Naive thymus-derived CD4-positive, alpha-beta T cell (primary cell): ENCODE measurements around the gene C10orf90. TPM values are rescaled to one million over a fixed set of nuclear protein-coding genes. Genes with fewer than 3 reads are reported as not detected.

ENCODE experiments used
- ATAC-seq: fragments of 150-1000 bp; cut with Tn5 transposase; 2 replicates; pipeline ENCODE4 v1.10.0; 2021; ENCODE audit warnings: mild to moderate bottlenecking, moderate library complexity
- CTCF ChIA-PET: fragments of 350-600 bp; sonication (Branson Sonifier 250); formaldehyde crosslinking; loops from one replicate; lab custom pipeline; 2021; ENCODE audit warnings: antibody characterized with exemption; lab: Charles Lee
- POLR2A ChIA-PET: fragments of 350-600 bp; sonication (Branson Sonifier 250); formaldehyde crosslinking; loops from one replicate; lab custom pipeline; 2021; ENCODE audit warnings: antibody characterized with exemption, inconsistent platforms; lab: Charles Lee
- DNase-seq, 9 donors: peaks; one replicate each; pipeline versions ENCODE4 v3.0.0 to v3.0.0-alpha.2; 2020 to 2022; ENCODE audit warnings: mixed read lengths in 1 of 9
- H3K27ac ChIP-seq: one replicate; pipeline ENCODE4 v1.7.0; 2013; ENCODE audit warnings: mild to moderate bottlenecking, low read depth, low read length, moderate library complexity
- H3K27me3 ChIP-seq, 2 donors: one replicate each; pipeline ENCODE4 v1.7.0; 2013; ENCODE audit warnings: low read length in 2 of 2, mild to moderate bottlenecking in 2 of 2, moderate library complexity in 2 of 2; ENCODE audit not compliant: control insufficient read depth in 2 of 2, insufficient read depth in 2 of 2
- H3K36me3 ChIP-seq, 3 experiments: 1 replicate in 2 of 3; 2 replicates in 1 of 3; pipeline ENCODE4 v1.7.0; 2013; ENCODE audit warnings: low read length in 3 of 3, mild to moderate bottlenecking in 3 of 3, moderate library complexity in 1 of 3; ENCODE audit not compliant: insufficient read depth in 3 of 3, control insufficient read depth in 2 of 3
- H3K4me1 ChIP-seq, 2 donors: one replicate each; pipeline ENCODE4 v1.7.0; 2013; ENCODE audit warnings: low read length in 2 of 2, mild to moderate bottlenecking in 2 of 2, moderate library complexity in 1 of 2; ENCODE audit not compliant: control insufficient read depth in 2 of 2, insufficient read depth in 2 of 2
- H3K4me3 ChIP-seq: 2 replicates; pipeline ENCODE4 v1.7.0; 2013; ENCODE audit warnings: mild to moderate bottlenecking, low read length
- H3K9me3 ChIP-seq, 3 experiments: 1 replicate in 2 of 3; 2 replicates in 1 of 3; pipeline ENCODE4 v1.7.0; 2013; ENCODE audit warnings: low read length in 3 of 3; ENCODE audit not compliant: control insufficient read depth in 2 of 3
- H3K27ac Mint-ChIP-seq, 9 donors: one replicate each; pipeline ENCODE4 v1.8.0; 2020 to 2022; ENCODE audit warnings: mixed read lengths in 9 of 9, mild to moderate bottlenecking in 8 of 9, moderate library complexity in 5 of 9, inconsistent platforms in 2 of 9
- H3K27me3 Mint-ChIP-seq, 5 donors: one replicate each; pipeline ENCODE4 v1.8.0; 2021 to 2022; ENCODE audit warnings: mixed read lengths in 5 of 5, mild to moderate bottlenecking in 1 of 5
- H3K36me3 Mint-ChIP-seq, 5 donors: one replicate each; pipeline ENCODE4 v1.8.0; 2020 to 2022; ENCODE audit warnings: mixed read lengths in 5 of 5, mild to moderate bottlenecking in 3 of 5, inconsistent platforms in 1 of 5
- H3K4me1 Mint-ChIP-seq, 7 donors: one replicate each; pipeline ENCODE4 v1.8.0; 2020 to 2022; ENCODE audit warnings: mixed read lengths in 7 of 7, mild to moderate bottlenecking in 3 of 7, inconsistent platforms in 1 of 7
- H3K4me3 Mint-ChIP-seq, 10 donors: one replicate each; pipeline ENCODE4 v1.8.0; 2020 to 2022; ENCODE audit warnings: mild to moderate bottlenecking in 10 of 10, mixed read lengths in 10 of 10, moderate library complexity in 6 of 10, inconsistent platforms in 2 of 10
- H3K9me3 Mint-ChIP-seq, 11 donors: one replicate each; pipeline ENCODE4 v1.8.0; 2020 to 2022; ENCODE audit warnings: mixed read lengths in 11 of 11, mild to moderate bottlenecking in 4 of 11, inconsistent platforms in 1 of 11, moderate library complexity in 1 of 11
- intact Hi-C, 2 donors: fragments of 100-400 bp; cut with micrococcal nuclease; formaldehyde crosslinking; loops; one replicate each; pipeline ENCODE4 v1.15.1; 2023
- polyA plus RNA-seq, 2 donors: library from polyadenylated mRNA; unstranded; fragments of 300-500 nt; fragmentation: Illumina TruSeq; gene quantifications; one replicate each; pipeline ENCODE4 v1.2.3, GENCODE V29; 2021
- total RNA-seq, 6 experiments: library from RNA in 5 of 6; stranded (reverse) in 5 of 6; gene quantifications; 1 replicate in 5 of 6; 2 replicates in 1 of 6; pipeline ENCODE4 v1.2.3 and lab custom pipeline; 2021 to 2026

Gene C10orf90
- total and polyA plus RNA-seq, 7 experiments from 2014 or later: not detected

GRCh38 chr10:126504761-126505112, 165.8 kb downstream of the C10orf90 start:
- no peak for DNase-seq
- intact Hi-C loops: loop anchor here (2.0 to 10.0 kb wide), 2 partner anchors 520 to 522 kb away; no protein-coding TSS in a partner anchor
- ChIA-PET POLR2A (no interaction called here), CTCF (no interaction called here)
- Histone ChIP-seq H3K4me3 (no peak overlapping the region), H3K27me3 (no peaks in the 10 kb centered on the region), H3K9me3 (no peaks in the 10 kb centered on the region), H3K27ac (no peak overlapping the region), H3K4me1 (no peaks in the 10 kb centered on the region), H3K36me3 (no peaks in the 10 kb centered on the region)
- H3K27me3 Mint-ChIP-seq: peaks cover 0 to 7% (median 0%) of the 10 kb centered on the region in 5 donors
- ATAC-seq: no peak
- H3K4me3 Mint-ChIP-seq: no peak overlapping the region
- no peak overlapping the region for H3K27ac Mint-ChIP-seq
- H3K36me3 Mint-ChIP-seq: no peaks in the 10 kb centered on the region
- H3K9me3 Mint-ChIP-seq: peaks cover 0 to 3% (median 0%) of the 10 kb centered on the region in 11 donors
- no peaks in the 10 kb centered on the region for H3K4me1 Mint-ChIP-seq

- Histone ChIP-seq H3K9me3 (no peaks in the 10 kb centered on the region), H3K36me3 (no peaks in the 10 kb centered on the region), H3K27me3 (no peaks in the 10 kb centered on the region), H3K4me3 (no peak overlapping the region), H3K27ac (no peak overlapping the region), H3K4me1 (no peaks in the 10 kb centered on the region)
- H3K4me1 Mint-ChIP-seq: no peaks in the 10 kb centered on the region
- H3K27ac Mint-ChIP-seq: no peak overlapping the region
- intact Hi-C loops: loop anchor here (2.0 to 10.0 kb wide), 2 partner anchors 519 to 521 kb away; no protein-coding TSS in a partner anchor
- ChIA-PET POLR2A (no interaction called here), CTCF (no interaction called here)
- peaks cover 0 to 3% (median 0%) of the 10 kb centered on the region in 11 donors for H3K9me3 Mint-ChIP-seq
- no peak for ATAC-seq
- no peaks in the 10 kb centered on the region for H3K36me3 Mint-ChIP-seq
- peaks cover 0 to 7% (median 0%) of the 10 kb centered on the region in 5 donors for H3K27me3 Mint-ChIP-seq
- no peak overlapping the region for H3K4me3 Mint-ChIP-seq
- DNase-seq: peak in 1 of 9 donors; percentile 15
These were observed 166.3 kb downstream of the C10orf90 start for GRCh38 chr10:126504063-126504760.

DNA sequence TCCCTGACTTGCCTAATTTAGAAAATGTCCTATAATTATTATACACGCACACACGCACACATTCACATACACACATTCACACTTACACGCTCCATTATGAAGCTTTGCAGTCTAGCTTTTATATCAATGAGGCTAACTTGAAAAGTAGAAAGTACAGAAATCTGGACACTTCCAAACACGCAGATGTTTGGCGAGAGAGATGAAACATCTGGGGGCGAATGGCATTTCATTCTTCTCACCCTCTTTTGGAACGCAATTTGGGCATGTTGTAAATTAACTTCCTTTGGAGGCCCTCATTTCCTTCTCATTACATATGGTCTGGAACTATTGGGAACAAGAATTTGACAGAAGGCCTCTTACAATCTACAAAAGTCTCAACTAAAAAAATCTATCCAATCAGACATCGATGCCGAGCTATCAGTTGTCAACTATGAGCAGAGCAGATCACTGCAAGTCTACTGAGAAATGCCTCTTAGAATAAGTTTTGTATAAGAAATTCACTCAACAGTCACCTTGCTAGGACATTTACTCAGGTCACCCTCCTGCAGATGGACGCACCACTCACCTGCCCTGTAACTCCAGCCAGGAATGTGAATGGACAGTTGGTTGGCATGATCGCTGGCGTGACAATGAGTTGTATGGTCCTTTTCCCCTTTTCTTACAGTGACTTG, 167.0 kb downstream of the C10orf90 start:
- no peaks in the 10 kb centered on the region for H3K9me3 ChIP-seq

GRCh38 chr10:126502441-126502840, 168.1 kb downstream of the C10orf90 start:
- Histone ChIP-seq H3K4me1 (no peaks in the 10 kb centered on the region), H3K9me3 (no peaks in the 10 kb centered on the region), H3K27ac (no peak overlapping the region), H3K27me3 (no peaks in the 10 kb centered on the region), H3K4me3 (no peak overlapping the region), H3K36me3 (no peaks in the 10 kb centered on the region)
- POLR2A ChIA-PET: no interaction called here
- intact Hi-C loops: loop anchor here in 1 of 2 donors (10.0 kb wide), 1 partner anchor 518 kb away; no protein-coding TSS in a partner anchor
- CTCF ChIA-PET: no interaction called here
- ATAC-seq (no peak), DNase-seq (no peak)
- no peaks in the 10 kb centered on the region for H3K4me1 Mint-ChIP-seq
- H3K27ac Mint-ChIP-seq: no peak overlapping the region
- H3K27me3 Mint-ChIP-seq: peaks cover 0 to 7% (median 0%) of the 10 kb centered on the region in 5 donors
- peaks cover 0 to 3% (median 0%) of the 10 kb centered on the region in 11 donors for H3K9me3 Mint-ChIP-seq
- no peak overlapping the region for H3K4me3 Mint-ChIP-seq
- no peaks in the 10 kb centered on the region for H3K36me3 Mint-ChIP-seq

More for the DNA sequence above, 167.0 kb downstream of the C10orf90 start:
- Mint-ChIP-seq H3K9me3 (peaks cover 0 to 3% (median 0%) of the 10 kb centered on the region in 11 donors), H3K4me3 (no peak overlapping the region), H3K4me1 (no peaks in the 10 kb centered on the region), H3K27ac (no peak overlapping the region), H3K36me3 (no peaks in the 10 kb centered on the region), H3K27me3 (peaks cover 0 to 7% (median 0%) of the 10 kb centered on the region in 5 donors)
- DNase-seq (no peak), ATAC-seq (no peak)
- H3K27ac ChIP-seq: no peak overlapping the region
- H3K27me3 ChIP-seq: no peaks in the 10 kb centered on the region
- ChIA-PET POLR2A (no interaction called here), CTCF (no interaction called here)
- H3K4me3 ChIP-seq: no peak overlapping the region
- H3K36me3 ChIP-seq: no peaks in the 10 kb centered on the region
- intact Hi-C loops: loop anchor here (2.0 to 10.0 kb wide), 2 partner anchors 519 to 521 kb away; no protein-coding TSS in a partner anchor
- H3K4me1 ChIP-seq: no peaks in the 10 kb centered on the region

- CTCF ChIA-PET: no interaction called here
- no peak overlapping the region for H3K27ac Mint-ChIP-seq
- H3K9me3 Mint-ChIP-seq: peaks cover 0 to 3% (median 0%) of the 10 kb centered on the region in 11 donors
- no peak for DNase-seq
- H3K27ac ChIP-seq: no peak overlapping the region
- H3K9me3 ChIP-seq: no peaks in the 10 kb centered on the region
- H3K4me1 ChIP-seq: no peaks in the 10 kb centered on the region
- H3K4me1 Mint-ChIP-seq: no peaks in the 10 kb centered on the region
- no peak for ATAC-seq
- H3K36me3 ChIP-seq: no peaks in the 10 kb centered on the region
- H3K4me3 ChIP-seq: no peak overlapping the region
- H3K36me3 Mint-ChIP-seq: no peaks in the 10 kb centered on the region
- POLR2A ChIA-PET: no interaction called here
- H3K4me3 Mint-ChIP-seq: no peak overlapping the region
- peaks cover 0 to 7% (median 0%) of the 10 kb centered on the region in 5 donors for H3K27me3 Mint-ChIP-seq
- H3K27me3 ChIP-seq: no peaks in the 10 kb centered on the region
- intact Hi-C loops: loop anchor here in 1 of 2 donors (10.0 kb wide), 1 partner anchor 517 kb away; no protein-coding TSS in a partner anchor
These were observed 168.7 kb downstream of the C10orf90 start for GRCh38 chr10:126501828-126502227.

- DNase-seq: no peak
- no peak overlapping the region for H3K4me3 Mint-ChIP-seq
- Histone ChIP-seq H3K4me1 (no peaks in the 10 kb centered on the region), H3K27me3 (no peaks in the 10 kb centered on the region), H3K36me3 (no peaks in the 10 kb centered on the region), H3K9me3 (no peaks in the 10 kb centered on the region), H3K4me3 (no peak overlapping the region), H3K27ac (no peak overlapping the region)
- ATAC-seq: no peak
- ChIA-PET POLR2A (no interaction called here), CTCF (no interaction called here)
- H3K36me3 Mint-ChIP-seq: no peaks in the 10 kb centered on the region
- H3K4me1 Mint-ChIP-seq: no peaks in the 10 kb centered on the region
- no peaks in the 10 kb centered on the region for H3K9me3 Mint-ChIP-seq
- H3K27me3 Mint-ChIP-seq: peaks cover 0 to 7% (median 0%) of the 10 kb centered on the region in 5 donors
- intact Hi-C loops: loop anchor here in 1 of 2 donors (10.0 kb wide), 1 partner anchor 516 kb away; no protein-coding TSS in a partner anchor
- H3K27ac Mint-ChIP-seq: no peak overlapping the region
These were observed 169.6 kb downstream of the C10orf90 start for GRCh38 chr10:126500866-126501265.
